Body of pancreas (tissue), 4 donors: ENCODE measurements around the gene ZNF253. TPM values are rescaled to one million over a fixed set of nuclear protein-coding genes. Genes with fewer than 3 reads are reported as not detected.

Experiments
- ATAC-seq: fragments of 150-250 bp; one replicate; pipeline ENCODE4 v1.9.1; 2016
- DNase-seq, 4 donors: peaks; one replicate each; pipeline ENCODE4 v3.0.0-alpha.2; 2019
- H3K27ac ChIP-seq, 4 donors: fragments of 200-600 bp; sonication (generic); 1 replicate in 3 of 4; 2 replicates in 1 of 4; pipeline versions ENCODE4 v1.5.1 to v1.6.1; 2016 to 2019; ENCODE audit warnings: mild to moderate bottlenecking in 1 of 4, mixed read lengths in 1 of 4, moderate library complexity in 1 of 4
- H3K27me3 ChIP-seq, 2 donors: fragments of 200-600 bp; sonication (generic); one replicate each; pipeline ENCODE4 v1.6.0; 2016; ENCODE audit warnings: mild to moderate bottlenecking in 1 of 2
- H3K36me3 ChIP-seq, 2 donors: fragments of 200-600 bp; sonication (generic); replicated peaks in 1 of 2; 2 replicates each; pipeline ENCODE4 v1.5.1; 2016; ENCODE audit warnings: low read depth in 2 of 2; ENCODE audit not compliant: insufficient read depth in 1 of 2
- H3K4me1 ChIP-seq: fragments of 200-600 bp; sonication (generic); one replicate; pipeline ENCODE4 v1.6.0; 2016
- H3K4me3 ChIP-seq, 2 donors: fragments of 200-600 bp; sonication (generic); 1 replicate in 1 of 2; 2 replicates in 1 of 2; pipeline ENCODE4 v1.5.1; 2016 to 2019
- H3K9me3 ChIP-seq, 3 donors: fragments of 200-600 bp; sonication (generic); 1 replicate in 2 of 3; 2 replicates in 1 of 3; pipeline ENCODE4 v1.5.1; 2016
- CTCF ChIP-seq, 7 experiments: fragments of 450-650 bp in 4 of 7; fragments of 200-600 bp in 3 of 7; sonication (generic) in 3 of 7; IDR thresholded peaks; one replicate each; pipeline ENCODE4 v1.5.1; 2016 to 2019; ENCODE audit warnings: antibody characterized with exemption in 7 of 7
- POLR2A ChIP-seq, 3 donors: fragments of 450-650 bp; IDR thresholded peaks; one replicate each; pipeline ENCODE4 v1.6.1; 2016; ENCODE audit warnings: antibody characterized with exemption in 3 of 3, mild to moderate bottlenecking in 2 of 3
- WGBS, 2 donors: methylation state at CpG; one replicate each; pipeline ENCODE4 v1.1.5; 2017; 5-methylcytosine and 5-hydroxymethylcytosine counted together
- intact Hi-C: fragments of 100-400 bp; cut with DNase I; formaldehyde crosslinking; loops from one replicate; pipeline ENCODE4 v1.15.1; 2023
- total RNA-seq, 2 donors: library from RNA; depleted of rRNA; stranded (reverse); fragments of >200 nt; gene quantifications; one replicate each; pipeline ENCODE4 v1.1.0, GENCODE V29; 2016

The ZNF253 gene
- total RNA-seq, 2 donors from 2014 or later, result 7.6 to 8.8 TPM

- no peak for ATAC-seq
- Histone ChIP-seq H3K4me1 (peaks cover 11% of the 10 kb centered on the region), H3K27ac (no peak overlapping the region), H3K36me3 (peaks cover 0 to 5% of the 10 kb centered on the region in 2 donors), H3K9me3 (peaks cover 0 to 21% (median 0%) of the 10 kb centered on the region in 3 donors), H3K4me3 (no peak overlapping the region), H3K27me3 (no peaks in the 10 kb centered on the region)
- no peak for DNase-seq
- 97 to 98% methylated on average over 2 of the region's 2 CpGs for WGBS, 2 donors
- intact Hi-C loops, result no loop called here
- no peak for TF ChIP-seq CTCF (IDR thresholded peaks at IDR 0.05)
- TF ChIP-seq POLR2A (IDR thresholded peaks at IDR 0.05), result no peak
Observed at GRCh38 chr19:19937403-19937802, 71.7 kb downstream of the ZNF253 start.

DNA sequence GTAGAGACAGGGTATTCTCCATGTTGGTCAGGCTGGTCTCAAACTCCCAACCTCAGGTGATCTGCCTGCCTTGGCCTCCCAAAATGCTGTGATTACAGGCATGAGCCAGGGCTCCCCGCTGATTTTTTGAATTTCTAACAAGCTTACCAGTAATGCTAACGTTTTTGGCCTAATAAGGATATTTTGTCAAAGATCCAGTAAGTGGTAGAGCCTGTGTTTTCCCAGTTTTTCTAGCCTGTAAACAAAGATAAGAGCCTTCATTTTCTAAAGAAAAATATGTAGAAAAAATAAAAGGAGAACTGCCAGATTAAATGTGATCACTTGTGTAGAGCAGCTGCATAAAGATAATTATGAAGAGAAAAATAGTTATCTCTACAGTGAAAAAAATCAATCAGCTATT lies 72.8 kb downstream of the ZNF253 start:
- Histone ChIP-seq H3K4me3 (no peak overlapping the region), H3K9me3 (peaks cover 0 to 18% (median 0%) of the 10 kb centered on the region in 3 donors), H3K4me1 (peaks cover 11% of the 10 kb centered on the region), H3K36me3 (peaks cover 0 to 5% of the 10 kb centered on the region in 2 donors), H3K27ac (peak overlapping the region in 1 of 4 donors; percentile 34), H3K27me3 (no peaks in the 10 kb centered on the region)
- WGBS, 2 donors, result 5 to 14% methylated on average over 2 of the region's 2 CpGs
- TF ChIP-seq POLR2A (IDR thresholded peaks at IDR 0.05) (no peak), CTCF (IDR thresholded peaks at IDR 0.05) (no peak)
- DNase-seq, result no peak
- intact Hi-C loops, result no loop called here
- no peak for ATAC-seq

DNA sequence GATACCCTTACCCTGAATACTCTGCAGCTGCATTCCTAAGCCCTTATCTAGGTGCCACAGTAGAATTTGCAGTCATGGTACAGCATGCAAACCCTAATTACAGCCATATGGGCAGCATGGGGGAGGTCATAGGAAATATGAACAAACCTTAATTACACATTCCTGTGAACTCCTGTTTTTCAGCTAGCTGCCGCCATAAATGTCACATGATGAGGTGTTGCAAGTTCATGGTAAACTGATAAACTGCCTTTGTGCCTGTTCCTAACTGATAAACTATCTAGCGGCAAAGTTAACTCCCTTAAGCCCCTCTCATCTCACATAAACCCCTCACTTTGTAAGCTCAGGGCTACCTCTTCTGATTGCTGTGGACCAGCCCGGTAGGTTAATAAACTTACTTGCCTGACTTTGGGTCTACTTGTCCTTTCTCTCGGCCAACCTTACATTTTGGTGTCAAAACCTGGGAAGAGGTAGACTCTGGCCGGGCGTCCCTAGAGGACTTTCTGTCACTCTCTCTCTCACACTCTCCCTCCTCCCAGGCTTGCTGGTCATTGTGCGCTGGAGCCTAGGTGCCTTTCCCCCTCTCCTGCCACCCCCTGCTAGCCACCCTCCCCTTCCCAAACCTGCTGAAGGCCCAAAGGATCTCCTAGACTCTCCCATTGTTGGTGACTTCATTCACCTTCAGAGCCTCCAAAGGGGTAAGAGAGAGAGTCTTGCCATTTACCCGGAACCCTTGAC lies 78.3 kb downstream of the ZNF253 start:
- Histone ChIP-seq H3K4me1 (peaks cover 7% of the 10 kb centered on the region), H3K36me3 (no peaks in the 10 kb centered on the region), H3K27me3 (no peaks in the 10 kb centered on the region), H3K4me3 (no peak overlapping the region), H3K9me3 (no peaks in the 10 kb centered on the region), H3K27ac (no peak overlapping the region)
- no peak for ATAC-seq
- intact Hi-C loops, result no loop called here
- TF ChIP-seq POLR2A (IDR thresholded peaks at IDR 0.05), result no peak
- TF ChIP-seq CTCF (IDR thresholded peaks at IDR 0.05), result no peak
- DNase-seq, result no peak
- WGBS, 2 donors, result 72 to 74% methylated on average over 8 of the region's 8 CpGs

Other genes with a start within 250 kb of the ZNF253 start
- 1 to 10 TPM; 1.6 to 8.2 TPM for gene PBX4, start 247.2 kb upstream of the ZNF253 start, total RNA-seq
- gene LPAR2, start 237.7 kb upstream of the ZNF253 start, total RNA-seq, result 10 to 100 TPM; 14.3 to 20.8 TPM
- 10 to 100 TPM in 1 of 2 donors, 1 to 10 TPM in 1; 3.6 to 20.1 TPM for gene GMIP, start 222.2 kb upstream of the ZNF253 start, total RNA-seq
- gene ATP13A1, start 202.2 kb upstream of the ZNF253 start, total RNA-seq, result 100 to 1,000 TPM in 1 of 2 donors, 10 to 100 TPM in 1; 38.7 to 570 TPM
- gene ZNF101, start 197.0 kb upstream of the ZNF253 start, total RNA-seq, result 1 to 10 TPM; 5.3 to 6.7 TPM
- gene ZNF14, start 132.8 kb upstream of the ZNF253 start, total RNA-seq, result 1 to 10 TPM; 5.3 to 6.7 TPM
- gene ZNF506, start 44.1 kb upstream of the ZNF253 start, total RNA-seq, result 10 to 100 TPM; 20.0 to 30.0 TPM
- gene ZNF93, start 35.1 kb downstream of the ZNF253 start, total RNA-seq, result 1 to 10 TPM; 2.3 to 5.4 TPM
- 1 to 10 TPM; 3.0 to 8.6 TPM for gene ZNF682, start 173.6 kb downstream of the ZNF253 start, total RNA-seq
- 10 to 100 TPM in 1 of 2 donors, 1 to 10 TPM in 1; 6.7 to 13.5 TPM for gene ZNF90, start 212.1 kb downstream of the ZNF253 start, total RNA-seq